Panc1 (cell line): ENCODE results near the gene TTR. TPM values are rescaled to one million over a fixed set of nuclear protein-coding genes. Genes with fewer than 3 reads are reported as not detected.

Experiments used
- ATAC-seq: fragments of 200-7000 bp; cut with Tn5 transposase; 2 replicates; pipeline ENCODE4 v1.9.1; 2020; ENCODE audit warnings: mild to moderate bottlenecking, moderate library complexity
- BruUV-seq: library from RNA; stranded (reverse); fragments of 400-500 nt; replicated peaks from 2 replicates; lab custom pipeline; 2021; lab: Mats Ljungman, UMichigan
- CTCF ChIA-PET: fragments of 300-600 bp; sonication (Branson Sonifier 250); formaldehyde crosslinking; loops from one replicate; lab custom pipeline; 2022; ENCODE audit warnings: antibody characterized with exemption; lab: Charles Lee
- POLR2A ChIA-PET: fragments of 300-600 bp; sonication (Branson Sonifier 250); formaldehyde crosslinking; loops from one replicate; lab custom pipeline; 2022; ENCODE audit warnings: antibody characterized with exemption; lab: Charles Lee
- DNase-seq: peaks from one replicate; pipeline ENCODE4 v3.0.0-alpha.2; 2010; ENCODE audit warnings: low read depth, low spot score
- H3K27ac ChIP-seq: 2 replicates; pipeline ENCODE4 v1.5.1; 2011; ENCODE audit warnings: mild to moderate bottlenecking, low read length, inconsistent platforms
- H3K27me3 ChIP-seq: fragments of 200-500 bp; sonication (Bioruptor generic); 2 replicates; pipeline ENCODE4 v1.6.0; 2014; ENCODE audit warnings: low read length, inconsistent platforms; ENCODE audit not compliant: control insufficient read depth, insufficient read depth
- H3K36me3 ChIP-seq: fragments of 200-500 bp; sonication (Bioruptor generic); 2 replicates; pipeline ENCODE4 v1.5.1; 2014; ENCODE audit warnings: inconsistent platforms, mild to moderate bottlenecking, low read length, moderate library complexity; ENCODE audit not compliant: control insufficient read depth, insufficient read depth
- H3K4me1 ChIP-seq: 2 replicates; pipeline ENCODE4 v1.5.1; 2011; ENCODE audit warnings: inconsistent platforms, mild to moderate bottlenecking, low read length, moderate library complexity; ENCODE audit not compliant: control insufficient read depth, insufficient read depth
- H3K4me3 ChIP-seq, 2 experiments: 2 replicates each; pipeline ENCODE4 v1.5.1; 2011 to 2012; ENCODE audit warnings: low read depth in 2 of 2, low read length in 2 of 2, mild to moderate bottlenecking in 2 of 2, inconsistent platforms in 1 of 2, moderate library complexity in 1 of 2
- H3K9me3 ChIP-seq: fragments of 200-500 bp; sonication (Bioruptor generic); 2 replicates; pipeline ENCODE4 v1.5.1; 2014; ENCODE audit warnings: low read depth, mild to moderate bottlenecking, inconsistent platforms, low read length, moderate library complexity; ENCODE audit not compliant: control insufficient read depth, insufficient read depth
- CTCF ChIP-seq: fragments of 450-650 bp; IDR thresholded peaks from 2 replicates; pipeline ENCODE4 v1.5.1; 2017; ENCODE audit warnings: mild to moderate bottlenecking
- POLR2AphosphoS5 ChIP-seq: IDR thresholded peaks from 2 replicates; pipeline ENCODE4 v1.6.1; 2012; ENCODE audit warnings: mild to moderate bottlenecking, low read depth, low read length, moderate library complexity
- REST ChIP-seq, 2 experiments: IDR thresholded peaks; 2 replicates each; pipeline ENCODE4 v1.6.1; 2011 to 2012; ENCODE audit warnings: low read depth in 2 of 2, control low read depth in 1 of 2, low read length in 1 of 2, mild to moderate bottlenecking in 1 of 2, moderate library complexity in 1 of 2; ENCODE audit not compliant: insufficient read depth in 1 of 2
- SIN3A ChIP-seq: IDR thresholded peaks from 2 replicates; pipeline ENCODE4 v1.6.1; 2012; ENCODE audit warnings: low read depth, mild to moderate bottlenecking, low read length, moderate library complexity, borderline replicate concordance; ENCODE audit not compliant: insufficient read depth
- TCF7L2 ChIP-seq: IDR thresholded peaks from 2 replicates; pipeline ENCODE4 v1.6.1; 2011; ENCODE audit warnings: mild to moderate bottlenecking, low read depth, low read length, inconsistent platforms
- in situ Hi-C: cut with HindIII; loops from 2 replicates; pipeline ENCODE4 v1.10.0; 2016; ENCODE audit warnings: low sequenced_read_pairs, low pct_unique_long_range_greater_than_20kb
- intact Hi-C: fragments of 100-400 bp; cut with micrococcal nuclease; formaldehyde crosslinking; loops from one replicate; pipeline ENCODE4 v1.10.0; 2022; ENCODE audit not compliant: unreplicated experiment
- total RNA-seq: library from RNA; stranded (reverse); gene quantifications from one replicate; pipeline ENCODE4 v1.2.1, GENCODE V29; 2021; ENCODE audit not compliant: unreplicated experiment

TTR gene
- total RNA-seq, 1 experiment from 2014 or later = 1.0 TPM

- no peak overlapping the region for H3K27ac ChIP-seq
- H3K36me3 ChIP-seq = no peaks in the 10 kb centered on the region
- in situ Hi-C loops = no loop called here
- CTCF ChIA-PET = no interaction called here
- H3K27me3 ChIP-seq = no peaks in the 10 kb centered on the region
- TF ChIP-seq POLR2AphosphoS5 (no peak), SIN3A (no peak), REST (IDR thresholded peaks at IDR 0.05; ENCODE audit: insufficient read depth in 1 of 2, low read depth in 2 of 2, low read length in 1 of 2) (no peak), CTCF (no peak), TCF7L2 (no peak)
- no peak overlapping the region for H3K4me3 ChIP-seq
- intact Hi-C loops = no loop called here
- H3K4me1 ChIP-seq = no peaks in the 10 kb centered on the region
- no TSS peak for BruUV-seq
- DNase-seq = no peak
- no peaks in the 10 kb centered on the region for H3K9me3 ChIP-seq
- POLR2A ChIA-PET = no interaction called here
- no peak for ATAC-seq
These were observed 14.6 kb downstream of the TTR start for GRCh38 chr18:31606265-31606664.

GRCh38 chr18:31607384-31607783 is 15.7 kb downstream of the TTR start:
- Histone ChIP-seq H3K36me3 (no peaks in the 10 kb centered on the region), H3K4me1 (no peaks in the 10 kb centered on the region), H3K27me3 (no peaks in the 10 kb centered on the region), H3K9me3 (no peaks in the 10 kb centered on the region), H3K27ac (no peak overlapping the region), H3K4me3 (no peak overlapping the region)
- ChIA-PET POLR2A (no interaction called here), CTCF (no interaction called here)
- DNase-seq = no peak
- TF ChIP-seq CTCF (no peak), POLR2AphosphoS5 (no peak), TCF7L2 (no peak), REST (IDR thresholded peaks at IDR 0.05; ENCODE audit: insufficient read depth in 1 of 2, low read depth in 2 of 2, low read length in 1 of 2) (no peak), SIN3A (no peak)
- no TSS peak for BruUV-seq
- ATAC-seq = no peak
- intact Hi-C loops = no loop called here
- in situ Hi-C loops = no loop called here
